K562 (cell line): Measurements from ENCODE around the gene ALOX12B. TPM values are rescaled to one million over a fixed set of nuclear protein-coding genes. Genes with fewer than 3 reads are reported as not detected.

ENCODE experiments used
- DACH1 ChIP-seq: fragments of 450-650 bp; IDR thresholded peaks from 2 replicates; pipeline ENCODE4 v1.6.1; 2018; ENCODE audit not compliant: partially characterized antibody
- KAT8 ChIP-seq: fragments of 450-650 bp; IDR thresholded peaks from 2 replicates; pipeline ENCODE4 v1.6.1; 2016; ENCODE audit warnings: low read depth, mild to moderate bottlenecking
- MBD2 ChIP-seq: sonication (generic); IDR thresholded peaks from 2 replicates; pipeline ENCODE4 v1.6.1; 2016; ENCODE audit warnings: low read depth, borderline replicate concordance
- PKNOX1 ChIP-seq: fragments of 450-650 bp; IDR thresholded peaks from 2 replicates; pipeline ENCODE4 v1.6.1; 2016
- REST ChIP-seq, 2 experiments: fragments of 450-650 bp; formaldehyde crosslinking in 1 of 2; IDR thresholded peaks; 2 replicates each; pipeline versions ENCODE4 v1.4.0 to v1.6.1; 2014 to 2020; ENCODE audit warnings: mild to moderate bottlenecking in 2 of 2, borderline replicate concordance in 1 of 2, low read depth in 1 of 2
- SETDB1 ChIP-seq: IDR thresholded peaks from one replicate; pipeline ENCODE4 v1.6.1; 2012; ENCODE audit warnings: low read length, control low read depth, inconsistent platforms
- SMC3 ChIP-seq: conservative IDR thresholded peaks from 2 replicates; pipeline ENCODE4 v1.6.1; 2011; ENCODE audit warnings: low read depth, low read length, improper control_type of control experiment; ENCODE audit not compliant: insufficient read depth
- SP1 ChIP-seq: sonication (generic); formaldehyde crosslinking; IDR thresholded peaks from 2 replicates; pipeline ENCODE4 v1.8.1; 2022; ENCODE audit warnings: mild to moderate bottlenecking, missing genetic modification reagents
- TBP ChIP-seq: optimal IDR thresholded peaks from 2 replicates; pipeline ENCODE3; 2011; ENCODE audit warnings: low read depth, low read length, improper control_type of control experiment
- ZFP91 ChIP-seq: sonication (generic); formaldehyde crosslinking; IDR thresholded peaks from 2 replicates; pipeline ENCODE4 v1.8.0; 2022; ENCODE audit warnings: mild to moderate bottlenecking, missing genetic modification reagents
- polyA plus RNA-seq, 8 experiments: library from polyadenylated mRNA; depleted of rRNA in 4 of 8; stranded (reverse) in 5 of 8; unstranded in 3 of 8; fragments of >200 nt; fragmentation: Nextera tagmentation in 2 of 8; fragmentation: Illumina TruSeq in 1 of 8; extraction: Ambion mirVana in 2 of 8; extraction: Trizol in 1 of 8; gene quantifications; 2 replicates each; pipeline versions ENCODE4 v1.2.1 to v1.2.3, GENCODE V29; 2011 to 2014; ENCODE audit warnings: inconsistent platforms in 1 of 8, missing spikeins in 1 of 8
- total RNA-seq, 7 experiments: library from RNA; depleted of rRNA in 6 of 7; stranded (reverse); fragments of >200 nt in 6 of 7; fragmentation: Illumina TruSeq in 2 of 7; extraction: Trizol in 2 of 7; gene quantifications; 2 replicates each; pipeline versions ENCODE4 v1.2.1 to v1.2.3, GENCODE V29; 2011 to 2021; ENCODE audit warnings: low replicate concordance in 1 of 7
- TF ChIP-seq, protein P1 (sequence below): fragments of 250-450 bp; sonication (Bioruptor Pico); IDR thresholded peaks from 2 replicates; pipeline ENCODE4 v1.5.0; 2020; ENCODE audit warnings: mild to moderate bottlenecking
- TF ChIP-seq, protein P2 (sequence below): sonication (generic); formaldehyde crosslinking; IDR thresholded peaks from 2 replicates; pipeline ENCODE4 v1.8.1; 2023; ENCODE audit warnings: mild to moderate bottlenecking, missing genetic modification reagents

ALOX12B gene
- total and polyA plus RNA-seq, 9 of the 15 experiments (the other 6 are each of a cell fraction or from before 2014, with no cell fraction given), result not detected

DNA sequence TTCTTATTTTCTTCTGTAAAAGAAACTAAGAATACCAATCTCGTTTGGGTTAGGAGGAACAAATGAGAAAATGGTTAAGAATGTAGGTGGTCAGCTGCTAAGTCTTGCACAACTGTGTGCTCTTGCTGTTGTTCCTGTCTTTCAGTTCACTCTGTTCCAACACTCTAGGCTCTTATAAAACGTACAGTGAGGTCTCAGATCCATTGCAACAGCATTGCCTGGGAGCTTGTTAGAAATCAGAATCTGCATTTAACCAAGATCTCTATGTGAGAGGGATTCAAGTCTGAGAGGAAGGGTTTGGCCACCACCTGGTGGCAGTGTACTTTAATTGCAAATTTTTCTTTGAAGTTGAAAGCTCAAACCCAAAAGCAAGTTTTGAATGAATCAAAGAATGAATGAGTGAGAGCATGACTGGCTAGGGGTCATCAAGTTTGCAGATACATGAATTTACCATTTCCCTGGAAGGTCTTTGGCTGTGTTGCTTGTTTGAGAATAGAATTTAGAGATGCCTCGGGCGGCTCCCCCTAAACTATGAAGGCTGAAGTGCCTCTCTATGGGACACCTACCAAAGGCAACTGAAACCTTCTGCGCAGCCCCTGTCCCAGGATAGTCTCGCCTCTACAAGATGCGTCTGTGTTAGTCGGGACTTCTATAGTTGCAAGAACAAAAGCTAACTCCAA, 46.1 kb downstream of the ALOX12B start (continued):
- TF ChIP-seq, protein P1, sequence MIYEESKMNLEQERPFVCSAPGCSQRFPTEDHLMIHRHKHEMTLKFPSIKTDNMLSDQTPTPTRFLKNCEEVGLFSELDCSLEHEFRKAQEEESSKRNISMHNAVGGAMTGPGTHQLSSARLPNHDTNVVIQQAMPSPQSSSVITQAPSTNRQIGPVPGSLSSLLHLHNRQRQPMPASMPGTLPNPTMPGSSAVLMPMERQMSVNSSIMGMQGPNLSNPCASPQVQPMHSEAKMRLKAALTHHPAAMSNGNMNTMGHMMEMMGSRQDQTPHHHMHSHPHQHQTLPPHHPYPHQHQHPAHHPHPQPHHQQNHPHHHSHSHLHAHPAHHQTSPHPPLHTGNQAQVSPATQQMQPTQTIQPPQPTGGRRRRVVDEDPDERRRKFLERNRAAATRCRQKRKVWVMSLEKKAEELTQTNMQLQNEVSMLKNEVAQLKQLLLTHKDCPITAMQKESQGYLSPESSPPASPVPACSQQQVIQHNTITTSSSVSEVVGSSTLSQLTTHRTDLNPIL (CRISPR knock-in tag), result no peak
- TF ChIP-seq PKNOX1, result no peak
- TF ChIP-seq, protein P2, sequence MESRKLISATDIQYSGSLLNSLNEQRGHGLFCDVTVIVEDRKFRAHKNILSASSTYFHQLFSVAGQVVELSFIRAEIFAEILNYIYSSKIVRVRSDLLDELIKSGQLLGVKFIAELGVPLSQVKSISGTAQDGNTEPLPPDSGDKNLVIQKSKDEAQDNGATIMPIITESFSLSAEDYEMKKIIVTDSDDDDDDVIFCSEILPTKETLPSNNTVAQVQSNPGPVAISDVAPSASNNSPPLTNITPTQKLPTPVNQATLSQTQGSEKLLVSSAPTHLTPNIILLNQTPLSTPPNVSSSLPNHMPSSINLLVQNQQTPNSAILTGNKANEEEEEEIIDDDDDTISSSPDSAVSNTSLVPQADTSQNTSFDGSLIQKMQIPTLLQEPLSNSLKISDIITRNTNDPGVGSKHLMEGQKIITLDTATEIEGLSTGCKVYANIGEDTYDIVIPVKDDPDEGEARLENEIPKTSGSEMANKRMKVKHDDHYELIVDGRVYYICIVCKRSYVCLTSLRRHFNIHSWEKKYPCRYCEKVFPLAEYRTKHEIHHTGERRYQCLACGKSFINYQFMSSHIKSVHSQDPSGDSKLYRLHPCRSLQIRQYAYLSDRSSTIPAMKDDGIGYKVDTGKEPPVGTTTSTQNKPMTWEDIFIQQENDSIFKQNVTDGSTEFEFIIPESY (CRISPR knock-in tag), result no peak
- TF ChIP-seq SETDB1, result no peak
- peak; percentile 60; the same call in 1 of the 2 replicates for TF ChIP-seq REST (IDR thresholded peaks at IDR 0.05; ENCODE audit: borderline replicate concordance)
- no peak for TF ChIP-seq REST (CRISPR knock-in tag; IDR thresholded peaks at IDR 0.05; ENCODE audit: low read depth)
- TF ChIP-seq ZFP91 (CRISPR knock-in tag), result no peak
- TF ChIP-seq SP1 (CRISPR knock-in tag), result no peak
- no peak for TF ChIP-seq KAT8
- peak; percentile 51; the same call in 1 of the 2 replicates for TF ChIP-seq SMC3
- no peak for TF ChIP-seq MBD2
- peak; percentile 25 for TF ChIP-seq TBP
- TF ChIP-seq DACH1, result no peak
